Islet precursor cell (in vitro differentiated cells): ENCODE data around the gene NSD2.
A peak's percentile ranks its signal among the peaks of the same experiment; 100 is the strongest.
"Not testable (repeated sequence)": the region's sequence is repeated elsewhere in the genome, so short reads cannot be mapped to it uniquely, and the experiment has no call there.

ENCODE experiments used
- DNase-seq: peaks from one replicate; pipeline ENCODE4 v3.0.0-alpha.2; 2018

Gene NSD2

GRCh38 chr4:1870578-1871443 is at the start of gene NSD2:
Gene NSD2, plus strand, starts transcription at chr4:1871393. Its CDS starts 29,262 bp downstream, at chr4:1900655.
- DNase-seq: peak; percentile 88

GRCh38 chr4:1821679-1822567 is 49.3 kb upstream of the NSD2 start:
- DNase-seq: no peak

GRCh38 chr4:1822568-1823544 is 48.3 kb upstream of the NSD2 start:
- DNase-seq: no peak

GRCh38 chr4:1823545-1823932 is 47.7 kb upstream of the NSD2 start:
- DNase-seq: no peak

- no peak for DNase-seq
Measured at GRCh38 chr4:1824746-1825145, 46.4 kb upstream of the NSD2 start.

GRCh38 chr4:1825326-1825725 is 45.9 kb upstream of the NSD2 start:
- no peak for DNase-seq

- no peak for DNase-seq
Measured at GRCh38 chr4:1826531-1827350, 44.5 kb upstream of the NSD2 start.

DNA sequence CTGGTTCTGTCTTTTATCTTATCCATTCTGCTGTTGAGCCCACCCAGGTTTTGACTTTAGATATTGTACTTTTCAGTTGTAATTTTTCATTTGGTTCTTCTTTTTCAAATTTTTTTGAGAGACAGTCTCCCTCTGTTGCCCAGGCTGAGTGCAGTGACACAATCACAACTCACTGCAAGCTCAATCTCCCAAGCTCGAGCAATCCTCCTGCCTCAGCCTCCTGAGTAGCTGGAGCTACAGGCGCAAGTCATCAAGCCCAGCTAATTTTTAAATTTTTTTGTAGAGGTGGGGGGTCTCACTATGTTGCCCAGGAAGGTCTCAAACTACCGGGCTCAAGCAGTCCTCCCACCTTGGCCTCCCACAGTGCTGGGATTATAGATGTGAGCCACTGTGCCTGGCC is 41.0 kb upstream of the NSD2 start:
- DNase-seq: no peak

DNA sequence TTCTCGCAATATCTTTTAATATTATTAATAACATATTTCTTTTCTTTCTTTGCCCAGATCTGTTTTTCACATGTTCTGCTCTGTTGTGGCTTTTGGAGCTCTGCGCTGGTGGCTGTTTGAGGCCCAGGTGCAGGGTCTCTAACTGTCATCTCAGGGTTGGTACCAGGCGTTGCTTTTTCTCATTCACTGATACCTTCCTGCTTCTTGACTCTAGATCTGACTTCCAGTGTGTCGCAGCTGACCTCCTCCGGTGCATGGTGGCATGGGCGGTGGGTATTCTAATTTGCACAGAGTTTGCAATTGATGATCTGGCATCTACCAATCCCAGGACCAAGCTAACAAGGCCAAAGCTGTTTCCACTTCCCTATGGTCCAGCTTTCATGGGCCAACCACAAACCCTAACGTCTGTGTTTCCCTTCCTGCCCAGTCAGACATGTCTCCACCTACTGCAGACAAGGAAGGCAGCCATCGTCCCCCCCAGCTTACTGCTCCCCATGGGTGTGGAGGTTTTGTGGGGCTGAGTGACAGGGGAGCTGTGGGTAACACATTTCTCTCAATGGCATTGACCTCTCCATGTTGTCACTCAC is 40.5 kb upstream of the NSD2 start:
- DNase-seq: no peak

DNA sequence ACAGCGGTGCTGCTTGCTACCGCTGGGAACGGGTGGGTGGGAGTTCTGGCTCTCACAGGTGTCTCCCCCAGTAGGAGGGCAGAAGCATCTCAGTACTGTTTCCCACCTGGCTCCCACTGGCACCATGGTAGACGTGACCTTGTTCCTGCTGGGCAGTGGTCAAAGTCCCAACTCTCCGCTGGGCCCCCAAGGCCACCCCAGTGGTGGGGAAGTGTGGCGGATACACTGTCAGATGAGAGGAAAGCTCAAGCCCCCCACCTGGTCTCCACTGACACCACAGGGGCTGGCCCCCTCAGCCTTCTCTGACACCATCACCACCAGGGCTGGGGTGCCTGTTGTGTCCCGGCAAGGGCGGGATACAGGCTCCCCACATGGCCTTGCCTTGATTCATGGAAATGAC is 39.9 kb upstream of the NSD2 start:
- no peak for DNase-seq

- no peak for DNase-seq
Measured at GRCh38 chr4:1832690-1833089, 38.5 kb upstream of the NSD2 start.

- no peak for DNase-seq
Measured at GRCh38 chr4:1833307-1834046, 37.7 kb upstream of the NSD2 start.

DNA sequence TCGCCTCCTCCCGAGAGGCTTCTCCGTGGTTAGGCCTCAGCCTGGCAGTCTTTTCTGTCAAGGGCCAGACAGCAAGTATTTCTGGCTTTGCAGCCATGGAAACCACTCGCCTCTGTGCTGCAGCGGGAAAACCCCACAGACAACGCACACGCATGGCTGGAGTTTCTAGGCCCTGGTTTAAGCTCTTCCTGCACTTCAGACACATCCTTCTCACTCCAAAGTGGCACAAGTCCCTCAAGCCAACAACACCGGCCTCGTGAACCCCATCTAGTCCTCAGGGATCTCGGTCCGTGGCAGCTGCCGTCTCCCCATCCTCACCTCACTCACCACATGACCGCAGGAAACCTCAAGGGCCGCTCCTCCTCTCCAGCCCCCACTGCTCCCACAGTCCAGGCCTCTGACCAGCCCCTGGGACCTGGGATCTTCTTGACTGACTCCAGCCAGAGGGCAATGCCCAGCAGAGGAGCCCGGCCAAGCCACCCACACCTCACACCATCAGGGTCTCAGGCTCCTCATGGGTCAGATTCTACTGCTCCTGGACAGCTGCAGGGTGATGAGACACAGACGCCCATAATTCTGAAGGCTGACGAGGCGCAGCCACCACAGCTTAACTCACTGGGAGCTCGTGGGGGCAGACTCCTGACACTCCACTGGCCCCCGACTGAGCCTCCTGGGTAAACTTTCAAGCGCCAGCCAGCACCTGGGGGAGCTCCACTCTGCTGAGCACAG is 37.0 kb upstream of the NSD2 start:
- no peak for DNase-seq

GRCh38 chr4:1835836-1836235 is 35.4 kb upstream of the NSD2 start:
- not testable (repeated sequence) for DNase-seq

DNA sequence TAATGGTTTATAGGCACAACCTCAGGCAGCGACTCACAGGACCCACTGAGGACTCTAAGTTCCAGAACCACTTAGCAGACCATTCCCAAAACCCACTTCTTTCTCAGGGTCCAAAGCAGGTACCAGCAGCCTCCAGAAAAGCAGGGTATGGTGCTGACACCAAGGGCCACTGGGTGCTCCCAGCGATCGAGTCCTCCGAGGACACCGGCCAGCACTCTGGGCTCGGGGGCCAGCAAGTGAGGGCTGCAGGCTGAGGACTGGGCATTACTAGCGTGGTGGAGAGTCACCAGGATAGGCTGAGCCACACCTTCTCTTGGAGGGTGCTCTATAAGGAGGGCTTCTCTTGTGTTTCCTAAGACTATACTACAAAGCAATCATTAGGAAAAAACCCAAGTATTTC is 34.5 kb upstream of the NSD2 start:
- DNase-seq: no peak

DNA sequence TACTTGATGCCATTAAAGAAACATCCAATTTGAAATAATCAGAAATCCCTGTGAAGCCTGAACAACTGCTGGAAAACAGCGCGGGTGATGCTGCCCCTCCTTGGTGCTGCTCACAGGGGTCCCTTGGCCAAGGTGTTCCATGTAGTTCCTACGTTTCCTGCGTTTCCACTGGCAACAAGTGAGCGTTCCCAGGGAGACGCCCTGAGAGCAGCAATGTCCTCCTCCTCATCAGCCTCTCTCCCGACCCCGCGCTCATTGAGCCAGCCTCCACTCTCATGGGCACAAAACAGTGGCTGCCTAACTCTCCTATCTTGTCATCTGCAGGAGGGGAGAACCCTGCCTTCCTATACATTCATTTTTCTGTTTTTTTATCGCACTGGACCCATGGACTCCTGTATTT is 34.1 kb upstream of the NSD2 start:
- DNase-seq: no peak

GRCh38 chr4:1839282-1839681 is 31.9 kb upstream of the NSD2 start:
- DNase-seq: no peak

- DNase-seq: no peak
Measured at GRCh38 chr4:1841201-1841886, 29.8 kb upstream of the NSD2 start.

GRCh38 chr4:1841887-1842210 is 29.3 kb upstream of the NSD2 start:
- no peak for DNase-seq
